Testis (tissue), 3 donors: ENCODE results near the gene PPP2R1B. TPM values are rescaled to one million over a fixed set of nuclear protein-coding genes. Genes with fewer than 3 reads are reported as not detected.
A peak's percentile ranks its signal among the peaks of the same experiment; 100 is the strongest.

ENCODE experiments used
- DNase-seq: peaks from one replicate; pipeline ENCODE4 v3.0.0-alpha.2; 2019
- H3K27ac ChIP-seq, 2 donors: fragments of 200-600 bp; sonication (generic); one replicate each; pipeline ENCODE4 v1.5.1; 2019
- H3K27me3 ChIP-seq: fragments of 200-600 bp; sonication (generic); one replicate; pipeline ENCODE4 v1.5.1; 2019
- H3K36me3 ChIP-seq: fragments of 200-600 bp; sonication (generic); one replicate; pipeline ENCODE4 v1.5.1; 2017; ENCODE audit warnings: low read depth; ENCODE audit errors: missing control alignments
- H3K4me1 ChIP-seq: fragments of 200-600 bp; sonication (generic); one replicate; pipeline ENCODE4 v1.5.1; 2019
- H3K4me3 ChIP-seq, 2 donors: fragments of 200-600 bp; sonication (generic); one replicate each; pipeline ENCODE4 v1.5.1; 2017 to 2019
- H3K9me3 ChIP-seq: fragments of 200-600 bp; sonication (generic); one replicate; pipeline ENCODE4 v1.5.1; 2017
- CTCF ChIP-seq, 3 experiments: fragments of 450-650 bp in 2 of 3; fragments of 200-600 bp in 1 of 3; sonication (generic) in 1 of 3; IDR thresholded peaks; one replicate each; pipeline ENCODE4 v1.5.1; 2016 to 2019; ENCODE audit warnings: antibody characterized with exemption in 3 of 3, mild to moderate bottlenecking in 2 of 3, moderate library complexity in 1 of 3
- POLR2A ChIP-seq: fragments of 450-650 bp; IDR thresholded peaks from one replicate; pipeline ENCODE4 v1.6.1; 2017; ENCODE audit warnings: antibody characterized with exemption, mild to moderate bottlenecking, moderate library complexity
- WGBS, 2 donors: methylation state at CpG; one replicate each; pipeline ENCODE4 v1.1.5; 2018; 5-methylcytosine and 5-hydroxymethylcytosine counted together
- intact Hi-C: fragments of 100-400 bp; cut with DNase I; formaldehyde crosslinking; loops from one replicate; pipeline ENCODE4 v1.15.1; 2023; ENCODE audit warnings: low total_unique reads
- polyA plus RNA-seq: library from polyadenylated mRNA; stranded (reverse); fragments of 350-450 nt; fragmentation: Illumina TruSeq; extraction: RNeasy Lipid Tissue Mini Kit (QIAGEN cat#74804); gene quantifications from one replicate; pipeline ENCODE4 v1.2.3, GENCODE V29; 2014; ENCODE audit warnings: low read depth, low replicate concordance; ENCODE audit not compliant: insufficient read depth
- total RNA-seq, 2 donors: library from RNA; depleted of rRNA; stranded (reverse); fragments of >200 nt; gene quantifications; one replicate each; pipeline ENCODE4 v1.2.3, GENCODE V29; 2016

Gene PPP2R1B
- total and polyA plus RNA-seq, 3 donors from 2014 or later, result 67.2 to 115 (median 75.8) TPM

DNA sequence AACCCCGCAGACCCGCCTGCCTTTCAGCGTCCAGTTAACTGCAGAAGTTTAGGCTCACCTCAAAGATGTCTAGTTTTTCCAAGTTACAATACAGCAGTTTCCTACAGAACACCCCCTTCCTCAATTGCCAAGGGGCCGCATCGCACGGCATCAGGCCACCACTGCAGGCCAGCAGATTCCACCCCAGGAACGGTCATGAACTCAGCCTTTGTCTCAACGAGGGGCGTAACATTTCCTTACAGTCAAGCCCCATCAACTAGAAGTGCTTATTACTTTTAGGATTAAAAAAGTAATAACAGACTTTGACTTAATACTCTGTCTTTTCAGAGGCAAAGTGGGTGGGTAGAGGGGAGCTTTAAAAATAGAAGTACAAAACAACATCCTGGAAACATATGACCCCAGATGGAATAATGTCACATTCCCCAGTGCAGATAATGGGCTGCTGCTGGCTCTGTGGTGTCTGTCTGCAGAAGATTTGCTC is 36.3 kb downstream of the PPP2R1B start:
- peak overlapping the region; percentile 60 to 89 for H3K27ac ChIP-seq
- H3K36me3 ChIP-seq, result no peaks in the 10 kb centered on the region
- H3K27me3 ChIP-seq, result no peaks in the 10 kb centered on the region
- peaks cover 33% of the 10 kb centered on the region for H3K4me1 ChIP-seq
- H3K9me3 ChIP-seq, result no peaks in the 10 kb centered on the region
- intact Hi-C loops, result no loop called here
- no peak overlapping the region for H3K4me3 ChIP-seq
- DNase-seq, result no peak
- WGBS, 2 donors, result 61 to 68% methylated on average over 9 of the region's 9 CpGs
- TF ChIP-seq CTCF (IDR thresholded peaks at IDR 0.05) (no peak), POLR2A (no peak)

GRCh38 chr11:111729071-111729830 is 36.9 kb downstream of the PPP2R1B start:
- Histone ChIP-seq H3K4me3 (no peak overlapping the region), H3K9me3 (no peaks in the 10 kb centered on the region), H3K4me1 (peaks cover 28% of the 10 kb centered on the region), H3K27ac (peak overlapping the region; percentile 60 to 89), H3K36me3 (no peaks in the 10 kb centered on the region), H3K27me3 (no peaks in the 10 kb centered on the region)
- DNase-seq, result no peak
- TF ChIP-seq POLR2A (no peak), CTCF (IDR thresholded peaks at IDR 0.05) (no peak)
- intact Hi-C loops, result no loop called here
- 61 to 63% methylated on average over 10 of the region's 10 CpGs for WGBS, 2 donors

DNA sequence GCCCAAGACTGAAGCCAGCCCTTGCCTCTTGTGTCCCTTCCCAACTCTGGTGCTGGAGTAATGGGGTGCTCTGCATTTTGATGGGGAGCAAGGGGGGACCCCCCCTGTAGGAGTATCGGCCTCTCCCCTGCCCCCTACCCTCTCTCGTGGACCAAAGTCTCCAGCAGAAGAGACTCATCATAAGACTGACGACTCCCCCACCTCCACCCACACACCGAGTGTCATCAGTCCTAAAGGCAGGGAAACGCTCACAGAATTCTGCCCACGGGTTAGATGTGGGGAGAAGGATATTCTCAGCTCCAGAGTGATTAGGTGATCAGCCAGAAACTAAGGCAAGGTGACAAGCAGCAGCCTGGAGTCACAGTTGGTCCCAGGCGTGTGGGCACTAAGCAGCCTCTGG is 38.8 kb downstream of the PPP2R1B start:
- TF ChIP-seq CTCF (IDR thresholded peaks at IDR 0.05) (no peak), POLR2A (no peak)
- no peak for DNase-seq
- Histone ChIP-seq H3K4me1 (peaks cover 14% of the 10 kb centered on the region), H3K27me3 (no peaks in the 10 kb centered on the region), H3K36me3 (no peaks in the 10 kb centered on the region), H3K27ac (no peak overlapping the region), H3K9me3 (no peaks in the 10 kb centered on the region), H3K4me3 (no peak overlapping the region)
- 76 to 84% methylated on average over 6 to 7 of the region's 7 CpGs for WGBS, 2 donors
- intact Hi-C loops, result no loop called here

DNA sequence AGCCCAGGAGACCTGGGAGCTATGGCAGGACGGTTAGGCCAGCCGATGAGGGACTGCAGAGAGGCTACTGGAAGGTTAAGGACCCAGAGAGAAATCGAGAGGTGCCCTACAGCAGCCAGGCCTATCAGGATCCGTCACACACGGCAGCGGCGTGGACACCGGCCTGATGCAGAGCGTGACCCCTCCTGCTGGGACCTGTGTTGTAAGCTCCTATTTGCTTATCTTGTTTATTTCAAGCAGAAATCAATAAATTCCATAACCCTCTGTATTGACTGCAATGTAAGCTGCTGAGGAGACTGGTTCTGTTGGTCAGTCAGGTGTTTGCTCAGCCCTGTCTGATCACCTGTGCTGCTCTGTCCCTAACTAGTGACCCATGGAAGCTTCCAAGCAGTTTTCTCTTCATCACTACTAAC is 39.9 kb downstream of the PPP2R1B start:
- no peak for DNase-seq
- TF ChIP-seq CTCF (IDR thresholded peaks at IDR 0.05) (no peak), POLR2A (no peak)
- Histone ChIP-seq H3K4me3 (no peak overlapping the region), H3K4me1 (peaks cover 6% of the 10 kb centered on the region), H3K27ac (no peak overlapping the region), H3K9me3 (no peaks in the 10 kb centered on the region), H3K27me3 (no peaks in the 10 kb centered on the region), H3K36me3 (no peaks in the 10 kb centered on the region)
- intact Hi-C loops, result no loop called here
- 93 to 97% methylated on average over 7 to 9 of the region's 9 CpGs for WGBS, 2 donors

DNA sequence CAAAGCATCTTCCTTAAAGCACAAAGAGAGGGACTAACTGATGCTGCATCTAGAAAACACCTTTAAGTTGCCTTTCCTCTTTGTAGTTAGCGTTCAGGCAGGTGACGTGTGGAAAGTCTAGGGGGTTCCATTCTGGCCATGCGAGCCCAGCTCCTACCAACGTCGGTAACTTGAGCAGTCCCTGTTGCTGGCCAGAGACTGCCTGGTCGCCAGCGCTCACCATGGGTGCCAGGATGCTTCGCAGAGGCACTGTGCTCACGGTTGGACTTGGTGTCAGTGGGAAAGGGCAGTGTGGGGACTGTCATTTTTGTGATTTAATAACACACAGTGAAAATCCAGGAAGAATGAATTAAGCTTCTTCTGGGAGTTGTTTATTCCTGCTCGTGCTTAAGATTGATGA is 40.6 kb downstream of the PPP2R1B start:
- Histone ChIP-seq H3K27me3 (no peaks in the 10 kb centered on the region), H3K27ac (no peak overlapping the region), H3K4me3 (no peak overlapping the region), H3K4me1 (no peaks in the 10 kb centered on the region), H3K9me3 (no peaks in the 10 kb centered on the region), H3K36me3 (no peaks in the 10 kb centered on the region)
- TF ChIP-seq CTCF (IDR thresholded peaks at IDR 0.05) (no peak), POLR2A (no peak)
- WGBS, 2 donors, result 89 to 96% methylated on average over 10 of the region's 10 CpGs
- no peak for DNase-seq
- intact Hi-C loops, result no loop called here
